HepG2 (cell line): ENCODE measurements around the gene SPAG8. TPM values are rescaled to one million over a fixed set of nuclear protein-coding genes. Genes with fewer than 3 reads are reported as not detected.
A peak's percentile ranks its signal among the peaks of the same experiment; 100 is the strongest.

Experiments
- ARNT ChIP-seq: fragments of 450-650 bp; IDR thresholded peaks from 2 replicates; pipeline ENCODE4 v1.6.1; 2017
- CTCF ChIP-seq: sonication (generic); formaldehyde crosslinking; IDR thresholded peaks from 2 replicates; pipeline ENCODE4 v1.5.0; 2020; ENCODE audit warnings: mild to moderate bottlenecking, missing genetic modification reagents, moderate library complexity
- DRAP1 ChIP-seq: IDR thresholded peaks from 2 replicates; pipeline ENCODE4 v1.6.1; 2016; ENCODE audit warnings: missing genetic modification reagents, missing compliant biosample characterization
- FOXJ3 ChIP-seq: sonication (generic); formaldehyde crosslinking; IDR thresholded peaks from 2 replicates; pipeline ENCODE4 v1.4.0; 2020; ENCODE audit warnings: missing genetic modification reagents, mild to moderate bottlenecking, borderline replicate concordance
- GZF1 ChIP-seq: sonication (generic); formaldehyde crosslinking; IDR thresholded peaks from 2 replicates; pipeline ENCODE4 v1.5.1; 2020; ENCODE audit warnings: mild to moderate bottlenecking, missing genetic modification reagents
- HDAC6 ChIP-seq: fragments of 200-600 bp; sonication (generic); IDR thresholded peaks from 2 replicates; pipeline ENCODE4 v1.7.0; 2017; ENCODE audit warnings: mild to moderate bottlenecking, antibody characterized with exemption, low read length, low read depth
- MAFG ChIP-seq: sonication (generic); formaldehyde crosslinking; IDR thresholded peaks from 2 replicates; pipeline ENCODE4 v1.5.1; 2020; ENCODE audit warnings: mild to moderate bottlenecking, missing genetic modification reagents
- MEF2D ChIP-seq: sonication (generic); formaldehyde crosslinking; IDR thresholded peaks from 2 replicates; pipeline ENCODE4 v1.5.1; 2020; ENCODE audit warnings: mild to moderate bottlenecking, missing genetic modification reagents
- NONO ChIP-seq, 2 experiments: fragments of 450-650 bp in 1 of 2; sonication (generic) in 1 of 2; formaldehyde crosslinking in 1 of 2; IDR thresholded peaks in 1 of 2; conservative IDR thresholded peaks in 1 of 2; 2 replicates each; pipeline versions ENCODE4 v1.6.1 to v1.8.0; 2017 to 2022; ENCODE audit warnings: mild to moderate bottlenecking in 1 of 2, missing genetic modification reagents in 1 of 2, moderate library complexity in 1 of 2
- NR2C2 ChIP-seq: sonication (generic); formaldehyde crosslinking; IDR thresholded peaks from 2 replicates; pipeline ENCODE4 v1.4.0; 2020; ENCODE audit warnings: missing genetic modification reagents, mild to moderate bottlenecking, moderate library complexity, borderline replicate concordance
- PHF5A ChIP-seq: IDR thresholded peaks from one replicate; pipeline ENCODE4 v1.6.1; 2018; ENCODE audit warnings: low read depth, missing genetic modification reagents; ENCODE audit not compliant: unreplicated experiment
- SOX13 ChIP-seq, 3 experiments: fragments of 450-650 bp in 1 of 3; sonication (generic) in 1 of 3; formaldehyde crosslinking in 1 of 3; IDR thresholded peaks in 2 of 3; conservative IDR thresholded peaks in 1 of 3; 2 replicates each; pipeline versions ENCODE4 v1.5.0 to v1.6.1; 2016 to 2020; ENCODE audit warnings: antibody characterized with exemption in 1 of 3, mild to moderate bottlenecking in 1 of 3, missing compliant biosample characterization in 1 of 3, missing genetic modification reagents in 1 of 3, moderate library complexity in 1 of 3
- ZMYM3 ChIP-seq: sonication (generic); formaldehyde crosslinking; IDR thresholded peaks from 2 replicates; pipeline ENCODE4 v1.5.1; 2020; ENCODE audit warnings: mild to moderate bottlenecking, missing genetic modification reagents
- ZNF282 ChIP-seq: fragments of 450-650 bp; IDR thresholded peaks from 2 replicates; pipeline ENCODE4 v1.6.1; 2018; ENCODE audit not compliant: partially characterized antibody
- ZNF549 ChIP-seq: sonication (generic); formaldehyde crosslinking; IDR thresholded peaks from 2 replicates; pipeline ENCODE4 v1.5.0; 2020; ENCODE audit warnings: missing genetic modification reagents
- ZNF564 ChIP-seq: sonication (generic); formaldehyde crosslinking; IDR thresholded peaks from 2 replicates; pipeline ENCODE4 v1.8.1; 2023; ENCODE audit warnings: mild to moderate bottlenecking, missing genetic modification reagents
- polyA plus RNA-seq, 8 experiments: library from polyadenylated mRNA; depleted of rRNA in 3 of 8; stranded (reverse) in 7 of 8; unstranded in 1 of 8; fragments of >200 nt; fragmentation: Illumina TruSeq in 4 of 8; extraction: Trizol in 4 of 8; gene quantifications; 2 replicates each; pipeline versions ENCODE4 v1.2.1 to v1.2.3, GENCODE V29; 2011 to 2016; ENCODE audit warnings: low read depth in 4 of 8, missing spikeins in 1 of 8, mixed read lengths in 1 of 8; ENCODE audit not compliant: insufficient read depth in 1 of 8
- total RNA-seq, 5 experiments: library from RNA; depleted of rRNA; stranded (reverse); fragments of >200 nt; fragmentation: Illumina TruSeq; extraction: Trizol; gene quantifications; 2 replicates each; pipeline ENCODE4 v1.2.3, GENCODE V29; 2016; ENCODE audit warnings: low read depth in 1 of 5
- TF ChIP-seq, protein P1 (sequence below), 2 experiments: sonication (generic) in 1 of 2; formaldehyde crosslinking in 1 of 2; IDR thresholded peaks; 2 replicates each; pipeline versions ENCODE4 v1.4.0 to v1.6.1; 2018 to 2020; ENCODE audit warnings: missing genetic modification reagents in 2 of 2, borderline replicate concordance in 1 of 2, low read depth in 1 of 2, mild to moderate bottlenecking in 1 of 2, missing biosample characterization in 1 of 2
- TF ChIP-seq, protein P2 (sequence below): sonication (generic); formaldehyde crosslinking; IDR thresholded peaks from 2 replicates; pipeline ENCODE4 v1.5.1; 2020; ENCODE audit warnings: mild to moderate bottlenecking, moderate library complexity, missing genetic modification reagents
- TF ChIP-seq, protein P3 (sequence below): IDR thresholded peaks from 2 replicates; pipeline ENCODE4 v1.6.1; 2016; ENCODE audit warnings: missing compliant biosample characterization, missing genetic modification reagents, borderline replicate concordance

SPAG8 gene
- total and polyA plus RNA-seq, 2 of the 13 experiments (the other 11 are each of a cell fraction or from before 2014, with no cell fraction given), result 0.18 to 0.27 TPM

GRCh38 chr9:35829764-35830096 lies 17.7 kb upstream of the SPAG8 start (continued):
- TF ChIP-seq, protein P1, sequence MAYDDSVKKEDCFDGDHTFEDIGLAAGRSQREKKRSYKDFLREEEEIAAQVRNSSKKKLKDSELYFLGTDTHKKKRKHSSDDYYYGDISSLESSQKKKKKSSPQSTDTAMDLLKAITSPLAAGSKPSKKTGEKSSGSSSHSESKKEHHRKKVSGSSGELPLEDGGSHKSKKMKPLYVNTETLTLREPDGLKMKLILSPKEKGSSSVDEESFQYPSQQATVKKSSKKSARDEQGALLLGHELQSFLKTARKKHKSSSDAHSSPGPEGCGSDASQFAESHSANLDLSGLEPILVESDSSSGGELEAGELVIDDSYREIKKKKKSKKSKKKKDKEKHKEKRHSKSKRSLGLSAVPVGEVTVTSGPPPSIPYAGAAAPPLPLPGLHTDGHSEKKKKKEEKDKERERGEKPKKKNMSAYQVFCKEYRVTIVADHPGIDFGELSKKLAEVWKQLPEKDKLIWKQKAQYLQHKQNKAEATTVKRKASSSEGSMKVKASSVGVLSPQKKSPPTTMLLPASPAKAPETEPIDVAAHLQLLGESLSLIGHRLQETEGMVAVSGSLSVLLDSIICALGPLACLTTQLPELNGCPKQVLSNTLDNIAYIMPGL (CRISPR knock-in tag; IDR thresholded peaks at IDR 0.05; ENCODE audit: borderline replicate concordance in 1 of 2, low read depth in 1 of 2), result no peak
- TF ChIP-seq NR2C2 (CRISPR knock-in tag), result peak; percentile 33; the same call in 1 of the 2 replicates
- no peak for TF ChIP-seq PHF5A
- TF ChIP-seq, protein P2, sequence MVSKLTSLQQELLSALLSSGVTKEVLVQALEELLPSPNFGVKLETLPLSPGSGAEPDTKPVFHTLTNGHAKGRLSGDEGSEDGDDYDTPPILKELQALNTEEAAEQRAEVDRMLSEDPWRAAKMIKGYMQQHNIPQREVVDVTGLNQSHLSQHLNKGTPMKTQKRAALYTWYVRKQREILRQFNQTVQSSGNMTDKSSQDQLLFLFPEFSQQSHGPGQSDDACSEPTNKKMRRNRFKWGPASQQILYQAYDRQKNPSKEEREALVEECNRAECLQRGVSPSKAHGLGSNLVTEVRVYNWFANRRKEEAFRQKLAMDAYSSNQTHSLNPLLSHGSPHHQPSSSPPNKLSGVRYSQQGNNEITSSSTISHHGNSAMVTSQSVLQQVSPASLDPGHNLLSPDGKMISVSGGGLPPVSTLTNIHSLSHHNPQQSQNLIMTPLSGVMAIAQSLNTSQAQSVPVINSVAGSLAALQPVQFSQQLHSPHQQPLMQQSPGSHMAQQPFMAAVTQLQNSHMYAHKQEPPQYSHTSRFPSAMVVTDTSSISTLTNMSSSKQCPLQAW (CRISPR knock-in tag), result no peak
- no peak for TF ChIP-seq ARNT
- TF ChIP-seq FOXJ3, result no peak
- TF ChIP-seq MEF2D, result peak; percentile 23; the same call in 1 of the 2 replicates
- no peak for TF ChIP-seq ZNF549 (CRISPR knock-in tag)
- no peak for TF ChIP-seq GZF1 (CRISPR knock-in tag)
- no peak for TF ChIP-seq ZNF564
- TF ChIP-seq ZNF282, result no peak
- TF ChIP-seq MAFG (CRISPR knock-in tag), result no peak
- TF ChIP-seq CTCF, result 0 out of 2 replicates have a peak, but pooled peaks have one; percentile 18
- TF ChIP-seq HDAC6, result no peak
- no peak for TF ChIP-seq DRAP1 (CRISPR knock-in tag)
- 0 out of 2 replicates have a peak, but pooled peaks have one; percentile 15 for TF ChIP-seq ZMYM3
- TF ChIP-seq, protein P3, sequence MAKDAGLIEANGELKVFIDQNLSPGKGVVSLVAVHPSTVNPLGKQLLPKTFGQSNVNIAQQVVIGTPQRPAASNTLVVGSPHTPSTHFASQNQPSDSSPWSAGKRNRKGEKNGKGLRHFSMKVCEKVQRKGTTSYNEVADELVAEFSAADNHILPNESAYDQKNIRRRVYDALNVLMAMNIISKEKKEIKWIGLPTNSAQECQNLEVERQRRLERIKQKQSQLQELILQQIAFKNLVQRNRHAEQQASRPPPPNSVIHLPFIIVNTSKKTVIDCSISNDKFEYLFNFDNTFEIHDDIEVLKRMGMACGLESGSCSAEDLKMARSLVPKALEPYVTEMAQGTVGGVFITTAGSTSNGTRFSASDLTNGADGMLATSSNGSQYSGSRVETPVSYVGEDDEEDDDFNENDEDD (CRISPR knock-in tag), result no peak
- TF ChIP-seq NONO (IDR thresholded peaks at IDR 0.05), result no peak
- 0 out of 2 replicates have a peak, but pooled peaks have one; percentile 20 for TF ChIP-seq NONO (CRISPR knock-in tag; conservative IDR thresholded peaks at IDR 0.05)
- no peak for TF ChIP-seq SOX13 (IDR thresholded peaks at IDR 0.05)
- TF ChIP-seq SOX13 (CRISPR knock-in tag; conservative IDR thresholded peaks at IDR 0.05 in 1 of 2, IDR thresholded peaks at IDR 0.05 in 1 of 2), result no peak
